ENCODE results near the gene TIMM9. TPM values are rescaled to one million over a fixed set of nuclear protein-coding genes. Genes with fewer than 3 reads are reported as not detected.
"Not testable (repeated sequence)": the region's sequence is repeated elsewhere in the genome, so short reads cannot be mapped to it uniquely, and the experiment has no call there.

TIMM9 gene
- total RNA-seq, 1 experiment from 2014 or later: 102 TPM

- peaks cover 74% of the 10 kb centered on the region for H3K36me3 Mint-ChIP-seq (ENCODE audit: insufficient read depth, unreplicated experiment)
- ChIA-PET CTCF (interaction anchor here (1.1 kb wide), 1 partner anchor 65 kb away, joined by 4 read pairs; no protein-coding TSS in a partner anchor), POLR2A (interaction anchor here (0.6 to 1.3 kb wide), 2 partner anchors 17 to 101 kb away, joined by 3 to 6 read pairs; no protein-coding TSS in a partner anchor)
- H3K27ac Mint-ChIP-seq (ENCODE audit: low read depth, unreplicated experiment): no peak overlapping the region
- no peaks in the 10 kb centered on the region for H3K27me3 Mint-ChIP-seq (ENCODE audit: insufficient read depth, unreplicated experiment)
- intact Hi-C loops (cut with micrococcal nuclease): no loop called here
- no peak overlapping the region for H3K4me3 Mint-ChIP-seq (ENCODE audit: unreplicated experiment)
- H3K9me3 Mint-ChIP-seq (ENCODE audit: unreplicated experiment): no peaks in the 10 kb centered on the region
- no peak for DNase-seq (ENCODE audit: unreplicated experiment)
- no peaks in the 10 kb centered on the region for H3K4me1 Mint-ChIP-seq (ENCODE audit: insufficient read depth, unreplicated experiment)
- no TSS peak for BruUV-seq (replicated peaks)
- no peak for TF ChIP-seq CTCF (IDR thresholded peaks at IDR 0.05; ENCODE audit: unreplicated experiment)
These were observed 60.0 kb downstream of the TIMM9 start for GRCh38 chr14:58367296-58367695.

GRCh38 chr14:58364316-58364715, 63.0 kb downstream of the TIMM9 start:
- Mint-ChIP-seq H3K27me3 (ENCODE audit: insufficient read depth, unreplicated experiment) (no peaks in the 10 kb centered on the region), H3K9me3 (ENCODE audit: unreplicated experiment) (no peaks in the 10 kb centered on the region), H3K27ac (ENCODE audit: low read depth, unreplicated experiment) (no peak overlapping the region), H3K4me3 (ENCODE audit: unreplicated experiment) (no peak overlapping the region), H3K4me1 (ENCODE audit: insufficient read depth, unreplicated experiment) (no peaks in the 10 kb centered on the region), H3K36me3 (ENCODE audit: insufficient read depth, unreplicated experiment) (peaks cover 69% of the 10 kb centered on the region)
- intact Hi-C loops (cut with micrococcal nuclease): loop anchor here (5.0 kb wide), 1 partner anchor 67 kb away; the partner anchor contains the start of gene ARID4A
- TSS peak; percentile 57 for BruUV-seq (replicated peaks)
- ChIA-PET CTCF (interaction anchor here (0.7 kb wide), 1 partner anchor 34 kb away, joined by 3 read pairs; no protein-coding TSS in a partner anchor), POLR2A (interaction anchor here (0.7 kb wide), 1 partner anchor 65 kb away, joined by 3 read pairs; no protein-coding TSS in a partner anchor)
- no peak for DNase-seq (ENCODE audit: unreplicated experiment)
- TF ChIP-seq CTCF (IDR thresholded peaks at IDR 0.05; ENCODE audit: unreplicated experiment): no peak

GRCh38 chr14:58362798-58363412, 64.4 kb downstream of the TIMM9 start:
- H3K36me3 Mint-ChIP-seq (ENCODE audit: insufficient read depth, unreplicated experiment): peaks cover 68% of the 10 kb centered on the region
- CTCF ChIA-PET: interaction anchor here (0.7 to 1.4 kb wide), 6 partner anchors 9 to 196 kb away, joined by 3 to 7 read pairs (median 4); no protein-coding TSS in a partner anchor
- peak; percentile 49 for DNase-seq (ENCODE audit: unreplicated experiment)
- H3K4me3 Mint-ChIP-seq (ENCODE audit: unreplicated experiment): no peak overlapping the region
- no peaks in the 10 kb centered on the region for H3K27me3 Mint-ChIP-seq (ENCODE audit: insufficient read depth, unreplicated experiment)
- BruUV-seq (replicated peaks): no TSS peak
- peak; percentile 20 for TF ChIP-seq CTCF (IDR thresholded peaks at IDR 0.05; ENCODE audit: unreplicated experiment)
- intact Hi-C loops (cut with micrococcal nuclease): loop anchor here (1.0 to 5.0 kb wide), 2 partner anchors 66 to 255 kb away; partner anchors contain the start of gene ARID4A
- H3K4me1 Mint-ChIP-seq (ENCODE audit: insufficient read depth, unreplicated experiment): no peaks in the 10 kb centered on the region
- H3K9me3 Mint-ChIP-seq (ENCODE audit: unreplicated experiment): no peaks in the 10 kb centered on the region
- POLR2A ChIA-PET: no interaction called here
- no peak overlapping the region for H3K27ac Mint-ChIP-seq (ENCODE audit: low read depth, unreplicated experiment)

GRCh38 chr14:58362272-58362671, 65.1 kb downstream of the TIMM9 start:
- ChIA-PET POLR2A (interaction anchor here (0.8 kb wide), 1 partner anchor 93 kb away, joined by 3 read pairs; no protein-coding TSS in a partner anchor), CTCF (interaction anchor here (0.7 to 1.4 kb wide), 5 partner anchors 10 to 195 kb away, joined by 3 to 7 read pairs (median 5); no protein-coding TSS in a partner anchor)
- not testable (repeated sequence) for DNase-seq (ENCODE audit: unreplicated experiment); H3K27ac Mint-ChIP-seq (ENCODE audit: low read depth, unreplicated experiment); H3K4me1 Mint-ChIP-seq (ENCODE audit: insufficient read depth, unreplicated experiment); H3K9me3 Mint-ChIP-seq (ENCODE audit: unreplicated experiment); H3K4me3 Mint-ChIP-seq (ENCODE audit: unreplicated experiment); H3K27me3 Mint-ChIP-seq (ENCODE audit: insufficient read depth, unreplicated experiment); BruUV-seq (replicated peaks)
- intact Hi-C loops (cut with micrococcal nuclease): loop anchor here (1.0 to 5.0 kb wide), 2 partner anchors 65 to 254 kb away; partner anchors contain the start of gene ARID4A
- H3K36me3 Mint-ChIP-seq (ENCODE audit: insufficient read depth, unreplicated experiment): peaks cover 65% of the 10 kb centered on the region

Other genes starting within 250 kb of the TIMM9 start
- 55.1 and 78.8 TPM in 2 replicates for gene ACTR10, start 227.4 kb downstream of the TIMM9 start, total RNA-seq (2022)
- gene PSMA3, start 182.7 kb downstream of the TIMM9 start, total RNA-seq (2022): 203 and 239 TPM in 2 replicates
- gene ARID4A, start 129.0 kb downstream of the TIMM9 start, total RNA-seq (2022): 18.2 and 19.0 TPM in 2 replicates
- gene TOMM20L, start 31.6 kb downstream of the TIMM9 start, total RNA-seq (2022): not detected in 2 replicates
- gene KIAA0586, start 188 bp upstream of the TIMM9 start, total RNA-seq (2022): 19.6 and 26.2 TPM in 2 replicates
- not detected in 2 replicates for gene DACT1, start 210.4 kb upstream of the TIMM9 start, total RNA-seq (2022)

Data from MCF 10A (cell line).